HG03575 (cell line): ENCODE data around the gene UBE2D1.

Experiments used
- ATAC-seq: cut with Tn5 transposase; IDR thresholded peaks from one replicate; pipeline ENCODE4 v1.9.1; 2021; ENCODE audit not compliant: unreplicated experiment, insufficient number of reproducible peaks, low FRiP score; ENCODE audit errors: extremely low read depth

Gene UBE2D1

GRCh38 chr10:58367069-58367468 lies 32.3 kb downstream of the UBE2D1 start:
- no peak for ATAC-seq

- no peak for ATAC-seq
Measured at GRCh38 chr10:58371473-58371872, 36.7 kb downstream of the UBE2D1 start.

GRCh38 chr10:58372607-58373441 lies 38.0 kb downstream of the UBE2D1 start:
- no peak for ATAC-seq

GRCh38 chr10:58373442-58373827 lies 38.6 kb downstream of the UBE2D1 start:
- ATAC-seq: no peak

- ATAC-seq: no peak
Measured at GRCh38 chr10:58382489-58382995, 47.7 kb downstream of the UBE2D1 start.

GRCh38 chr10:58384095-58384494 lies 49.3 kb downstream of the UBE2D1 start:
- ATAC-seq: peak; percentile 58

- no peak for ATAC-seq
Measured at GRCh38 chr10:58384544-58384998, 49.8 kb downstream of the UBE2D1 start.

- ATAC-seq: peak; percentile 51
Measured at GRCh38 chr10:58384999-58385783, 50.4 kb downstream of the UBE2D1 start, which contains the start of gene TFAM. TFAM (plus strand) TSS chr10:58385410; CDS start chr10:58385548, 138 bp downstream.

GRCh38 chr10:58385784-58386112 lies 50.9 kb downstream of the UBE2D1 start:
- no peak for ATAC-seq

GRCh38 chr10:58389024-58389423 lies 54.2 kb downstream of the UBE2D1 start:
- ATAC-seq: no peak

GRCh38 chr10:58393317-58393716 lies 58.5 kb downstream of the UBE2D1 start:
- no peak for ATAC-seq

GRCh38 chr10:58394471-58394870 lies 59.7 kb downstream of the UBE2D1 start:
- no peak for ATAC-seq

- no peak for ATAC-seq
Measured at GRCh38 chr10:58396057-58396456, 61.3 kb downstream of the UBE2D1 start.

GRCh38 chr10:58397830-58398229 lies 63.0 kb downstream of the UBE2D1 start:
- no peak for ATAC-seq

GRCh38 chr10:58399410-58399809 lies 64.6 kb downstream of the UBE2D1 start:
- no peak for ATAC-seq

- ATAC-seq: no peak
Measured at GRCh38 chr10:58400609-58401008, 65.8 kb downstream of the UBE2D1 start.

- no peak for ATAC-seq
Measured at GRCh38 chr10:58404001-58404400, 69.2 kb downstream of the UBE2D1 start.

GRCh38 chr10:58409956-58410610 lies 75.3 kb downstream of the UBE2D1 start:
- ATAC-seq: no peak

GRCh38 chr10:58412502-58412961 lies 77.7 kb downstream of the UBE2D1 start:
- no peak for ATAC-seq
